ENCODE results near the gene CEMIP. TPM values are rescaled to one million over a fixed set of nuclear protein-coding genes. Genes with fewer than 3 reads are reported as not detected.

The CEMIP gene
- total and polyA plus RNA-seq, 2 experiments from 2014 or later: 0.27 to 2.1 TPM

DNA sequence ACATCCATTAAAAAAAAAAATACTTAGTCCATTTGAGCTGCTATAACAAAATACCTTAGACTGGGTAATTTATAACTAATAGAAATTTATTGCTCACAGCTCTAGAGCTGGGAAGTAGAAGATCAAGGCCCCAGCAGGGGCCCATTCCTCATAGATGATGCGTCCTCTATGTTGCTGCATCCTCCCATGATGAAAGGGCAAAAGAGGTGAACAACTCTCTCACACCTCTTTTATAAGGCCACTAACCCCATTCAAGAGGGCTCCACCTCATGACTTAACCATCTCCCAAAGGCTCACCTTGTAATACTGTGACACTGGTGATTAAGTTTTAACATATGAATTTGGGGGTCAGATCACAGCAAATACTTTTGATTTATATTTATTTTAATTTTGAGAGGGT, 218.5 kb downstream of the CEMIP start:
- Mint-ChIP-seq H3K27me3 (ENCODE audit: insufficient read depth, low read depth, poor library complexity) (peaks cover 6% of the 10 kb centered on the region), H3K4me1 (peaks cover 11% of the 10 kb centered on the region), H3K27ac (no peak overlapping the region), H3K9me3 (no peaks in the 10 kb centered on the region), H3K36me3 (ENCODE audit: low read depth) (no peaks in the 10 kb centered on the region; the same call in 2 of the 3 replicates), H3K4me3 (no peak overlapping the region)
- peaks cover 23% of the 10 kb centered on the region for H3K27me3 ChIP-seq (ENCODE audit: insufficient read depth)
- no peaks in the 10 kb centered on the region for H3K9me2 ChIP-seq (ENCODE audit: insufficient read depth)
- ATAC-seq: no peak
- H3K4me1 ChIP-seq (ENCODE audit: insufficient read depth): peaks cover 12% of the 10 kb centered on the region
- no peaks in the 10 kb centered on the region for H3F3A ChIP-seq (replicated peaks; ENCODE audit: low read depth)
- no peaks in the 10 kb centered on the region for H4K20me1 ChIP-seq (replicated peaks; ENCODE audit: insufficient read depth)
- H3K27ac ChIP-seq (ENCODE audit: low read depth): no peak overlapping the region
- H3K4me3 ChIP-seq: no peak overlapping the region
- H2AFZ ChIP-seq: no peak overlapping the region
- no peaks in the 10 kb centered on the region for H3K79me2 ChIP-seq (replicated peaks; ENCODE audit: insufficient read depth)
- TF ChIP-seq, protein P1, sequence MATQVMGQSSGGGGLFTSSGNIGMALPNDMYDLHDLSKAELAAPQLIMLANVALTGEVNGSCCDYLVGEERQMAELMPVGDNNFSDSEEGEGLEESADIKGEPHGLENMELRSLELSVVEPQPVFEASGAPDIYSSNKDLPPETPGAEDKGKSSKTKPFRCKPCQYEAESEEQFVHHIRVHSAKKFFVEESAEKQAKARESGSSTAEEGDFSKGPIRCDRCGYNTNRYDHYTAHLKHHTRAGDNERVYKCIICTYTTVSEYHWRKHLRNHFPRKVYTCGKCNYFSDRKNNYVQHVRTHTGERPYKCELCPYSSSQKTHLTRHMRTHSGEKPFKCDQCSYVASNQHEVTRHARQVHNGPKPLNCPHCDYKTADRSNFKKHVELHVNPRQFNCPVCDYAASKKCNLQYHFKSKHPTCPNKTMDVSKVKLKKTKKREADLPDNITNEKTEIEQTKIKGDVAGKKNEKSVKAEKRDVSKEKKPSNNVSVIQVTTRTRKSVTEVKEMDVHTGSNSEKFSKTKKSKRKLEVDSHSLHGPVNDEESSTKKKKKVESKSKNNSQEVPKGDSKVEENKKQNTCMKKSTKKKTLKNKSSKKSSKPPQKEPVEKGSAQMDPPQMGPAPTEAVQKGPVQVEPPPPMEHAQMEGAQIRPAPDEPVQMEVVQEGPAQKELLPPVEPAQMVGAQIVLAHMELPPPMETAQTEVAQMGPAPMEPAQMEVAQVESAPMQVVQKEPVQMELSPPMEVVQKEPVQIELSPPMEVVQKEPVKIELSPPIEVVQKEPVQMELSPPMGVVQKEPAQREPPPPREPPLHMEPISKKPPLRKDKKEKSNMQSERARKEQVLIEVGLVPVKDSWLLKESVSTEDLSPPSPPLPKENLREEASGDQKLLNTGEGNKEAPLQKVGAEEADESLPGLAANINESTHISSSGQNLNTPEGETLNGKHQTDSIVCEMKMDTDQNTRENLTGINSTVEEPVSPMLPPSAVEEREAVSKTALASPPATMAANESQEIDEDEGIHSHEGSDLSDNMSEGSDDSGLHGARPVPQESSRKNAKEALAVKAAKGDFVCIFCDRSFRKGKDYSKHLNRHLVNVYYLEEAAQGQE (IDR thresholded peaks at IDR 0.05; ENCODE audit: unreplicated experiment): no peak
- TF ChIP-seq, protein P2, sequence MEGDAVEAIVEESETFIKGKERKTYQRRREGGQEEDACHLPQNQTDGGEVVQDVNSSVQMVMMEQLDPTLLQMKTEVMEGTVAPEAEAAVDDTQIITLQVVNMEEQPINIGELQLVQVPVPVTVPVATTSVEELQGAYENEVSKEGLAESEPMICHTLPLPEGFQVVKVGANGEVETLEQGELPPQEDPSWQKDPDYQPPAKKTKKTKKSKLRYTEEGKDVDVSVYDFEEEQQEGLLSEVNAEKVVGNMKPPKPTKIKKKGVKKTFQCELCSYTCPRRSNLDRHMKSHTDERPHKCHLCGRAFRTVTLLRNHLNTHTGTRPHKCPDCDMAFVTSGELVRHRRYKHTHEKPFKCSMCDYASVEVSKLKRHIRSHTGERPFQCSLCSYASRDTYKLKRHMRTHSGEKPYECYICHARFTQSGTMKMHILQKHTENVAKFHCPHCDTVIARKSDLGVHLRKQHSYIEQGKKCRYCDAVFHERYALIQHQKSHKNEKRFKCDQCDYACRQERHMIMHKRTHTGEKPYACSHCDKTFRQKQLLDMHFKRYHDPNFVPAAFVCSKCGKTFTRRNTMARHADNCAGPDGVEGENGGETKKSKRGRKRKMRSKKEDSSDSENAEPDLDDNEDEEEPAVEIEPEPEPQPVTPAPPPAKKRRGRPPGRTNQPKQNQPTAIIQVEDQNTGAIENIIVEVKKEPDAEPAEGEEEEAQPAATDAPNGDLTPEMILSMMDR (conservative IDR thresholded peaks at IDR 0.05; ENCODE audit: low read depth in 2 of 2): no peak
- TF ChIP-seq NANOG (IDR thresholded peaks at IDR 0.05; ENCODE audit: borderline replicate concordance) (no peak), ZNF114 (CRISPR knock-in tag; IDR thresholded peaks at IDR 0.05) (no peak), EZH2 (IDR thresholded peaks at IDR 0.05; ENCODE audit: low read depth, unreplicated experiment) (no peak), STAT1 (IDR thresholded peaks at IDR 0.05; ENCODE audit: unreplicated experiment) (no peak), CREB1 (CRISPR knock-in tag; IDR thresholded peaks at IDR 0.05; ENCODE audit: low read depth) (no peak), ZNF331 (CRISPR knock-in tag; IDR thresholded peaks at IDR 0.05; ENCODE audit: low read depth) (no peak), JUNB (IDR thresholded peaks at IDR 0.05; ENCODE audit: unreplicated experiment) (no peak), EZH2phosphoT487 (IDR thresholded peaks at IDR 0.05; ENCODE audit: unreplicated experiment) (no peak)
- TF ChIP-seq, protein P3, sequence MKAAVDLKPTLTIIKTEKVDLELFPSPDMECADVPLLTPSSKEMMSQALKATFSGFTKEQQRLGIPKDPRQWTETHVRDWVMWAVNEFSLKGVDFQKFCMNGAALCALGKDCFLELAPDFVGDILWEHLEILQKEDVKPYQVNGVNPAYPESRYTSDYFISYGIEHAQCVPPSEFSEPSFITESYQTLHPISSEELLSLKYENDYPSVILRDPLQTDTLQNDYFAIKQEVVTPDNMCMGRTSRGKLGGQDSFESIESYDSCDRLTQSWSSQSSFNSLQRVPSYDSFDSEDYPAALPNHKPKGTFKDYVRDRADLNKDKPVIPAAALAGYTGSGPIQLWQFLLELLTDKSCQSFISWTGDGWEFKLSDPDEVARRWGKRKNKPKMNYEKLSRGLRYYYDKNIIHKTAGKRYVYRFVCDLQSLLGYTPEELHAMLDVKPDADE (IDR thresholded peaks at IDR 0.05): no peak
- TF ChIP-seq, protein P4, sequence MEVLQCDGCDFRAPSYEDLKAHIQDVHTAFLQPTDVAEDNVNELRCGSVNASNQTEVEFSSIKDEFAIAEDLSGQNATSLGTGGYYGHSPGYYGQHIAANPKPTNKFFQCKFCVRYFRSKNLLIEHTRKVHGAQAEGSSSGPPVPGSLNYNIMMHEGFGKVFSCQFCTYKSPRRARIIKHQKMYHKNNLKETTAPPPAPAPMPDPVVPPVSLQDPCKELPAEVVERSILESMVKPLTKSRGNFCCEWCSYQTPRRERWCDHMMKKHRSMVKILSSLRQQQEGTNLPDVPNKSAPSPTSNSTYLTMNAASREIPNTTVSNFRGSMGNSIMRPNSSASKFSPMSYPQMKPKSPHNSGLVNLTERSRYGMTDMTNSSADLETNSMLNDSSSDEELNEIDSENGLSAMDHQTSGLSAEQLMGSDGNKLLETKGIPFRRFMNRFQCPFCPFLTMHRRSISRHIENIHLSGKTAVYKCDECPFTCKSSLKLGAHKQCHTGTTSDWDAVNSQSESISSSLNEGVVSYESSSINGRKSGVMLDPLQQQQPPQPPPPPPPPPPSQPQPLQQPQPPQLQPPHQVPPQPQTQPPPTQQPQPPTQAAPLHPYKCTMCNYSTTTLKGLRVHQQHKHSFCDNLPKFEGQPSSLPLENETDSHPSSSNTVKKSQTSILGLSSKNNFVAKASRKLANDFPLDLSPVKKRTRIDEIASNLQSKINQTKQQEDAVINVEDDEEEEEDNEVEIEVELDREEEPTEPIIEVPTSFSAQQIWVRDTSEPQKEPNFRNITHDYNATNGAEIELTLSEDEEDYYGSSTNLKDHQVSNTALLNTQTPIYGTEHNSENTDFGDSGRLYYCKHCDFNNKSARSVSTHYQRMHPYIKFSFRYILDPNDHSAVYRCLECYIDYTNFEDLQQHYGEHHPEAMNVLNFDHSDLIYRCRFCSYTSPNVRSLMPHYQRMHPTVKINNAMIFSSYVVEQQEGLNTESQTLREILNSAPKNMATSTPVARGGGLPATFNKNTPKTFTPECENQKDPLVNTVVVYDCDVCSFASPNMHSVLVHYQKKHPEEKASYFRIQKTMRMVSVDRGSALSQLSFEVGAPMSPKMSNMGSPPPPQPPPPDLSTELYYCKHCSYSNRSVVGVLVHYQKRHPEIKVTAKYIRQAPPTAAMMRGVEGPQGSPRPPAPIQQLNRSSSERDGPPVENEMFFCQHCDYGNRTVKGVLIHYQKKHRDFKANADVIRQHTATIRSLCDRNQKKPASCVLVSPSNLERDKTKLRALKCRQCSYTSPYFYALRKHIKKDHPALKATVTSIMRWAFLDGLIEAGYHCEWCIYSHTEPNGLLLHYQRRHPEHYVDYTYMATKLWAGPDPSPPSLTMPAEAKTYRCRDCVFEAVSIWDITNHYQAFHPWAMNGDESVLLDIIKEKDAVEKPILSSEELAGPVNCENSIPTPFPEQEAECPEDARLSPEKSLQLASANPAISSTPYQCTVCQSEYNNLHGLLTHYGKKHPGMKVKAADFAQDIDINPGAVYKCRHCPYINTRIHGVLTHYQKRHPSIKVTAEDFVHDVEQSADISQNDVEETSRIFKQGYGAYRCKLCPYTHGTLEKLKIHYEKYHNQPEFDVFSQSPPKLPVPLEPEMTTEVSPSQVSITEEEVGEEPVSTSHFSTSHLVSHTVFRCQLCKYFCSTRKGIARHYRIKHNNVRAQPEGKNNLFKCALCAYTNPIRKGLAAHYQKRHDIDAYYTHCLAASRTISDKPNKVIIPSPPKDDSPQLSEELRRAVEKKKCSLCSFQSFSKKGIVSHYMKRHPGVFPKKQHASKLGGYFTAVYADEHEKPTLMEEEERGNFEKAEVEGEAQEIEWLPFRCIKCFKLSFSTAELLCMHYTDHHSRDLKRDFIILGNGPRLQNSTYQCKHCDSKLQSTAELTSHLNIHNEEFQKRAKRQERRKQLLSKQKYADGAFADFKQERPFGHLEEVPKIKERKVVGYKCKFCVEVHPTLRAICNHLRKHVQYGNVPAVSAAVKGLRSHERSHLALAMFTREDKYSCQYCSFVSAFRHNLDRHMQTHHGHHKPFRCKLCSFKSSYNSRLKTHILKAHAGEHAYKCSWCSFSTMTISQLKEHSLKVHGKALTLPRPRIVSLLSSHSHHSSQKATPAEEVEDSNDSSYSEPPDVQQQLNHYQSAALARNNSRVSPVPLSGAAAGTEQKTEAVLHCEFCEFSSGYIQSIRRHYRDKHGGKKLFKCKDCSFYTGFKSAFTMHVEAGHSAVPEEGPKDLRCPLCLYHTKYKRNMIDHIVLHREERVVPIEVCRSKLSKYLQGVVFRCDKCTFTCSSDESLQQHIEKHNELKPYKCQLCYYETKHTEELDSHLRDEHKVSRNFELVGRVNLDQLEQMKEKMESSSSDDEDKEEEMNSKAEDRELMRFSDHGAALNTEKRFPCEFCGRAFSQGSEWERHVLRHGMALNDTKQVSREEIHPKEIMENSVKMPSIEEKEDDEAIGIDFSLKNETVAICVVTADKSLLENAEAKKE (CRISPR knock-in tag; IDR thresholded peaks at IDR 0.05): no peak
- DNase-seq (ENCODE audit: low spot score): no peak
- H3K36me3 ChIP-seq (ENCODE audit: insufficient read depth): no peaks in the 10 kb centered on the region
- H3K4me2 ChIP-seq: no peak overlapping the region
